Neural cell (in vitro differentiated cells): ENCODE measurements around the gene SPSB4. TPM values are rescaled to one million over a fixed set of nuclear protein-coding genes. Genes with fewer than 3 reads are reported as not detected.

Source experiments
- H2AFZ ChIP-seq: fragments of 200-600, 300-800 bp; sonication (generic), shearing (Covaris generic); 2 replicates; pipeline ENCODE4 v1.6.0; 2014; ENCODE audit warnings: low read depth, mild to moderate bottlenecking, antibody characterized with exemption, low read length, moderate library complexity
- H3F3A ChIP-seq: fragments of 200-600 bp; shearing (Covaris generic); 2 replicates; pipeline ENCODE4 v1.6.1; 2016; ENCODE audit warnings: mild to moderate bottlenecking, moderate library complexity, mixed read lengths, antibody characterized with exemption, low read length; ENCODE audit not compliant: insufficient read depth, poor library complexity, severe bottlenecking
- H3K27ac ChIP-seq: fragments of 200-600, 300-800 bp; sonication (generic), shearing (Covaris generic); 2 replicates; pipeline ENCODE4 v1.5.1; 2014; ENCODE audit warnings: mild to moderate bottlenecking, low read length, moderate library complexity
- H3K27me3 ChIP-seq: fragments of 300-800, 200-600 bp; sonication (generic), shearing (Covaris generic); 2 replicates; pipeline ENCODE4 v1.6.0; 2014; ENCODE audit warnings: mild to moderate bottlenecking, low read depth, low read length, moderate library complexity; ENCODE audit not compliant: insufficient read depth
- H3K36me3 ChIP-seq: fragments of 300-800, 200-600 bp; sonication (generic), shearing (Covaris generic); 2 replicates; pipeline ENCODE4 v1.5.1; 2014; ENCODE audit warnings: mild to moderate bottlenecking, antibody characterized with exemption, low read length, moderate library complexity; ENCODE audit not compliant: insufficient read depth
- H3K4me2 ChIP-seq: fragments of 300-800, 200-600 bp; sonication (generic), shearing (Covaris generic); 2 replicates; pipeline ENCODE4 v1.6.0; 2014; ENCODE audit warnings: mild to moderate bottlenecking, low read length
- H3K4me3 ChIP-seq: fragments of 300-800, 200-600 bp; sonication (generic), shearing (Covaris generic); 2 replicates; pipeline ENCODE4 v1.5.1; 2014; ENCODE audit warnings: mild to moderate bottlenecking, low read length, moderate library complexity
- H3K79me2 ChIP-seq: fragments of 200-600 bp; shearing (Covaris generic); replicated peaks from 2 replicates; pipeline ENCODE4 v1.6.0; 2014; ENCODE audit warnings: mild to moderate bottlenecking, low read length, moderate library complexity; ENCODE audit not compliant: insufficient read depth
- H3K9ac ChIP-seq: fragments of 300-800, 200-600 bp; sonication (generic), shearing (Covaris generic); 2 replicates; pipeline ENCODE4 v1.6.1; 2016; ENCODE audit warnings: mild to moderate bottlenecking, low read length, mixed read lengths
- H3K9me2 ChIP-seq: fragments of 200-600 bp; shearing (Covaris generic); 2 replicates; pipeline ENCODE4 v1.6.1; 2016; ENCODE audit warnings: mild to moderate bottlenecking, low read length, mixed read lengths; ENCODE audit not compliant: insufficient read depth
- H3K9me3 ChIP-seq: fragments of 200-600, 300-800 bp; sonication (generic), shearing (Covaris generic); 2 replicates; pipeline ENCODE4 v1.6.1; 2016; ENCODE audit warnings: mild to moderate bottlenecking, mixed run types, low read length, moderate library complexity, mixed read lengths
- H4K20me1 ChIP-seq: fragments of 200-600 bp; shearing (Covaris generic); 2 replicates; pipeline ENCODE4 v1.6.1; 2016; ENCODE audit warnings: mild to moderate bottlenecking, mixed run types; ENCODE audit not compliant: insufficient read depth
- CTCF ChIP-seq: fragments of 450-650 bp; IDR thresholded peaks from 2 replicates; pipeline ENCODE4 v1.5.1; 2014; ENCODE audit warnings: antibody characterized with exemption, mild to moderate bottlenecking, moderate library complexity; ENCODE audit not compliant: poor library complexity, severe bottlenecking
- EP300 ChIP-seq: fragments of 450-650 bp; conservative IDR thresholded peaks from 2 replicates; pipeline ENCODE4 v1.6.1; 2014; ENCODE audit warnings: antibody characterized with exemption, mild to moderate bottlenecking, moderate library complexity; ENCODE audit not compliant: poor library complexity, severe bottlenecking
- EZH2 ChIP-seq: fragments of 200-600, 300-800 bp; shearing (Covaris generic), sonication (generic); IDR thresholded peaks from 2 replicates; pipeline ENCODE4 v1.6.1; 2014; ENCODE audit warnings: antibody characterized with exemption, low read length, borderline replicate concordance, mild to moderate bottlenecking; ENCODE audit not compliant: insufficient read depth, poor library complexity, severe bottlenecking
- MXI1 ChIP-seq: fragments of 450-650 bp; conservative IDR thresholded peaks from 2 replicates; pipeline ENCODE4 v1.6.1; 2014; ENCODE audit warnings: antibody characterized with exemption, mild to moderate bottlenecking; ENCODE audit not compliant: poor library complexity, severe bottlenecking
- POLR2AphosphoS5 ChIP-seq: IDR thresholded peaks from 2 replicates; pipeline ENCODE4 v1.6.1; 2012
- REST ChIP-seq: IDR thresholded peaks from 2 replicates; pipeline ENCODE4 v1.6.1; 2012; ENCODE audit warnings: borderline replicate concordance
- SMC3 ChIP-seq: fragments of 450-650 bp; conservative IDR thresholded peaks from 2 replicates; pipeline ENCODE4 v1.6.1; 2014; ENCODE audit warnings: antibody characterized with exemption, mild to moderate bottlenecking, moderate library complexity; ENCODE audit not compliant: poor library complexity
- TAF1 ChIP-seq: IDR thresholded peaks from 2 replicates; pipeline ENCODE4 v1.6.1; 2012; ENCODE audit warnings: low read depth
- polyA plus RNA-seq: library from polyadenylated mRNA; depleted of rRNA; stranded (reverse); fragments of >200 nt; gene quantifications from 2 replicates; pipeline ENCODE4 v1.2.3, GENCODE V29; 2014

SPSB4 gene
- polyA plus RNA-seq, 1 donor from 2014 or later = 6.1 TPM

- H3K79me2 ChIP-seq = no peaks in the 10 kb centered on the region
- H3K27me3 ChIP-seq = no peaks in the 10 kb centered on the region
- H3K9ac ChIP-seq = no peak overlapping the region
- no peak overlapping the region for H2AFZ ChIP-seq
- H3F3A ChIP-seq = no peaks in the 10 kb centered on the region
- H3K9me2 ChIP-seq = no peaks in the 10 kb centered on the region
- H3K36me3 ChIP-seq = no peaks in the 10 kb centered on the region
- no peak overlapping the region for H3K27ac ChIP-seq
- no peak overlapping the region for H3K4me2 ChIP-seq
- H3K9me3 ChIP-seq = no peaks in the 10 kb centered on the region
- H4K20me1 ChIP-seq = no peaks in the 10 kb centered on the region
- no peak overlapping the region for H3K4me3 ChIP-seq
- no peak for TF ChIP-seq REST
- no peak for TF ChIP-seq MXI1
- TF ChIP-seq POLR2AphosphoS5 = no peak
- no peak for TF ChIP-seq SMC3
- TF ChIP-seq EZH2 = no peak
- no peak for TF ChIP-seq EP300
- no peak for TF ChIP-seq TAF1
These were observed 23.4 kb downstream of the SPSB4 start for GRCh38 chr3:141074529-141074928.

- TF ChIP-seq SMC3 = no peak
- TF ChIP-seq TAF1 = no peak
- H4K20me1 ChIP-seq = no peaks in the 10 kb centered on the region
- H3K9me2 ChIP-seq = no peaks in the 10 kb centered on the region
- no peaks in the 10 kb centered on the region for H3K9me3 ChIP-seq
- H3K27me3 ChIP-seq = no peaks in the 10 kb centered on the region
- H3K9ac ChIP-seq = peak overlapping the region; percentile 46
- peak overlapping the region; percentile 53 for H3K4me3 ChIP-seq
- no peaks in the 10 kb centered on the region for H3K79me2 ChIP-seq
- no peak overlapping the region for H3K4me2 ChIP-seq
- no peak overlapping the region for H2AFZ ChIP-seq
- H3F3A ChIP-seq = no peaks in the 10 kb centered on the region
- H3K27ac ChIP-seq = peak overlapping the region; percentile 56
- no peaks in the 10 kb centered on the region for H3K36me3 ChIP-seq
These were observed 25.1 kb downstream of the SPSB4 start for GRCh38 chr3:141076036-141076773.

GRCh38 chr3:141076797-141077571 lies 25.8 kb downstream of the SPSB4 start:
- Histone ChIP-seq H3K27ac (peak overlapping the region; percentile 56), H3K9me3 (no peaks in the 10 kb centered on the region), H3K4me3 (peak overlapping the region; percentile 53), H2AFZ (peak overlapping the region; percentile 57), H4K20me1 (no peaks in the 10 kb centered on the region), H3K36me3 (no peaks in the 10 kb centered on the region), H3K9me2 (no peaks in the 10 kb centered on the region), H3K27me3 (no peaks in the 10 kb centered on the region), H3K9ac (peak overlapping the region; percentile 46), H3K4me2 (peak overlapping the region; percentile 30), H3F3A (no peaks in the 10 kb centered on the region), H3K79me2 (no peaks in the 10 kb centered on the region)
- TF ChIP-seq TAF1 (peak; percentile 24), EP300 (peak; percentile 39), REST (peak; percentile 50), EZH2 (no peak), POLR2AphosphoS5 (peak; percentile 42), CTCF (no peak)
